Tibial nerve (tissue), 3 donors: ENCODE measurements around the gene CADPS2.

Experiments
- CTCF ChIP-seq, 5 experiments: fragments of 200-600 bp in 3 of 5; fragments of 450-650 bp in 2 of 5; sonication (generic) in 3 of 5; IDR thresholded peaks; one replicate each; pipeline ENCODE4 v1.5.1; 2016 to 2019; ENCODE audit warnings: antibody characterized with exemption in 5 of 5, mild to moderate bottlenecking in 3 of 5, moderate library complexity in 2 of 5
- POLR2A ChIP-seq, 2 donors: fragments of 450-650 bp; IDR thresholded peaks; one replicate each; pipeline ENCODE4 v1.6.1; 2017; ENCODE audit warnings: antibody characterized with exemption in 2 of 2, mild to moderate bottlenecking in 2 of 2, moderate library complexity in 2 of 2

GRCh38 chr7:122515404-122515803 is 370.9 kb downstream of the CADPS2 start:
- TF ChIP-seq CTCF (IDR thresholded peaks at IDR 0.05) (no peak), POLR2A (IDR thresholded peaks at IDR 0.05) (no peak)
